ENCODE results near the gene C1RL.

DNA sequence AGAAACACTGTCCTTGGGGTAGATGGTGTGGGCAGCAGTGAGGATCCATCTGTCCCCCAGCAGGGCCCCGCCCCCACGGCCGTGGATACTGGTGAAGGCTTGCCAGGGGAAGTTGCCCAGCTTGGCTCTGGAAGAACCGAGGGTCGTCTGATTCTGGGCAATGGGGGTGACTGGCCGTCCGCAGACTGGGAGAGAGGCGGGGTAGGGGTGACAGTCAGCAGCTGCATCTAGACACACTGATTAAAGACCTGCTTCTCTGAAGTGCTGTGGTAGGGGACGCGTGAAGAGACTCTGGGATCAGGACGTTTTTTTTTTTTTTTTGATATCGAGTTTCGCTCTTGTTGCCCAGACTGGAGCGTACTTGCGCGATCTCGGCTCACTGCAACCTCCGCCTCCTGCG, 12.0 kb downstream of the C1RL start:
- TF ChIP-seq, protein P1, sequence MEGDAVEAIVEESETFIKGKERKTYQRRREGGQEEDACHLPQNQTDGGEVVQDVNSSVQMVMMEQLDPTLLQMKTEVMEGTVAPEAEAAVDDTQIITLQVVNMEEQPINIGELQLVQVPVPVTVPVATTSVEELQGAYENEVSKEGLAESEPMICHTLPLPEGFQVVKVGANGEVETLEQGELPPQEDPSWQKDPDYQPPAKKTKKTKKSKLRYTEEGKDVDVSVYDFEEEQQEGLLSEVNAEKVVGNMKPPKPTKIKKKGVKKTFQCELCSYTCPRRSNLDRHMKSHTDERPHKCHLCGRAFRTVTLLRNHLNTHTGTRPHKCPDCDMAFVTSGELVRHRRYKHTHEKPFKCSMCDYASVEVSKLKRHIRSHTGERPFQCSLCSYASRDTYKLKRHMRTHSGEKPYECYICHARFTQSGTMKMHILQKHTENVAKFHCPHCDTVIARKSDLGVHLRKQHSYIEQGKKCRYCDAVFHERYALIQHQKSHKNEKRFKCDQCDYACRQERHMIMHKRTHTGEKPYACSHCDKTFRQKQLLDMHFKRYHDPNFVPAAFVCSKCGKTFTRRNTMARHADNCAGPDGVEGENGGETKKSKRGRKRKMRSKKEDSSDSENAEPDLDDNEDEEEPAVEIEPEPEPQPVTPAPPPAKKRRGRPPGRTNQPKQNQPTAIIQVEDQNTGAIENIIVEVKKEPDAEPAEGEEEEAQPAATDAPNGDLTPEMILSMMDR (IDR thresholded peaks at IDR 0.05) = no peak
- no peak for TF ChIP-seq POLR2AphosphoS5 (IDR thresholded peaks at IDR 0.05)

Data from stomach (tissue), 4 donors.